Neural crest cell (in vitro differentiated cells): ENCODE results near the gene SCUBE2. TPM values are rescaled to one million over a fixed set of nuclear protein-coding genes. Genes with fewer than 3 reads are reported as not detected.

ENCODE experiments used
- DNase-seq: peaks from one replicate; pipeline ENCODE4 v3.0.0; 2021; ENCODE audit warnings: low read depth, mixed read lengths, low spot score
- H3K27ac Mint-ChIP-seq: one replicate; pipeline ENCODE4 v1.8.0; 2021; ENCODE audit warnings: mild to moderate bottlenecking, mixed read lengths; ENCODE audit not compliant: unreplicated experiment
- H3K27me3 Mint-ChIP-seq: 2 replicates; pipeline ENCODE4 v1.8.0; 2021; ENCODE audit warnings: low read depth, mild to moderate bottlenecking, mixed read lengths
- H3K36me3 Mint-ChIP-seq: 2 replicates; pipeline ENCODE4 v1.8.0; 2021; ENCODE audit warnings: low read depth, mild to moderate bottlenecking, mixed read lengths
- H3K4me1 Mint-ChIP-seq: 2 replicates; pipeline ENCODE4 v1.8.0; 2021; ENCODE audit warnings: mixed read lengths
- H3K4me3 Mint-ChIP-seq: one replicate; pipeline ENCODE4 v1.8.0; 2021; ENCODE audit warnings: mild to moderate bottlenecking, mixed read lengths
- H3K9me3 Mint-ChIP-seq: 2 replicates; pipeline ENCODE4 v1.8.0; 2021; ENCODE audit warnings: mixed read lengths
- CTCF ChIP-seq: fragments of 200-600 bp; sonication (generic); conservative IDR thresholded peaks from 2 replicates; pipeline ENCODE4 v1.5.0; 2021; ENCODE audit warnings: antibody characterized with exemption, mild to moderate bottlenecking
- total RNA-seq: library from RNA; stranded (reverse); gene quantifications from 2 replicates; pipeline ENCODE4 v1.2.1, GENCODE V29; 2021

SCUBE2 gene
- total RNA-seq, 1 donor from 2014 or later: 11.0 TPM

- DNase-seq: no peak
- Mint-ChIP-seq H3K9me3 (no peaks in the 10 kb centered on the region), H3K4me1 (peaks cover 5% of the 10 kb centered on the region), H3K27me3 (no peaks in the 10 kb centered on the region), H3K36me3 (peaks cover 25% of the 10 kb centered on the region), H3K27ac (no peak overlapping the region), H3K4me3 (no peak overlapping the region)
- TF ChIP-seq CTCF: no peak
Observed at GRCh38 chr11:9118277-9118676, 26.9 kb upstream of the SCUBE2 start.

- Mint-ChIP-seq H3K9me3 (peaks cover 7% of the 10 kb centered on the region), H3K36me3 (peaks cover 34% of the 10 kb centered on the region), H3K4me3 (no peak overlapping the region), H3K27ac (no peak overlapping the region), H3K27me3 (no peaks in the 10 kb centered on the region), H3K4me1 (no peaks in the 10 kb centered on the region)
- DNase-seq: no peak
- TF ChIP-seq CTCF: no peak
Observed at GRCh38 chr11:9112075-9112474, 20.7 kb upstream of the SCUBE2 start.

- no peak for TF ChIP-seq CTCF
- no peaks in the 10 kb centered on the region for H3K27me3 Mint-ChIP-seq
- DNase-seq: no peak
- peaks cover 7% of the 10 kb centered on the region for H3K9me3 Mint-ChIP-seq
- no peak overlapping the region for H3K4me3 Mint-ChIP-seq
- no peak overlapping the region for H3K27ac Mint-ChIP-seq
- no peaks in the 10 kb centered on the region for H3K4me1 Mint-ChIP-seq
- H3K36me3 Mint-ChIP-seq: peaks cover 26% of the 10 kb centered on the region
Observed at GRCh38 chr11:9109858-9110731, 18.7 kb upstream of the SCUBE2 start.

GRCh38 chr11:9104580-9104979 lies 13.2 kb upstream of the SCUBE2 start:
- no peak for TF ChIP-seq CTCF
- no peak for DNase-seq
- Mint-ChIP-seq H3K27ac (no peak overlapping the region), H3K4me3 (no peak overlapping the region), H3K4me1 (peaks cover 7% of the 10 kb centered on the region), H3K27me3 (no peaks in the 10 kb centered on the region), H3K9me3 (no peaks in the 10 kb centered on the region), H3K36me3 (no peaks in the 10 kb centered on the region)

GRCh38 chr11:9103542-9104276 lies 12.3 kb upstream of the SCUBE2 start:
- H3K36me3 Mint-ChIP-seq: no peaks in the 10 kb centered on the region
- DNase-seq: no peak
- no peak overlapping the region for H3K27ac Mint-ChIP-seq
- no peak overlapping the region for H3K4me3 Mint-ChIP-seq
- peaks cover 7% of the 10 kb centered on the region for H3K4me1 Mint-ChIP-seq
- TF ChIP-seq CTCF: no peak
- no peaks in the 10 kb centered on the region for H3K27me3 Mint-ChIP-seq
- H3K9me3 Mint-ChIP-seq: no peaks in the 10 kb centered on the region
